NCI-H2029 treated with DMSO at 0.1 percent for 48 hours (cell line): ENCODE measurements around the gene CFAP65.

Experiments used
- DNase-seq: peaks from one replicate; lab custom pipeline; 2025; lab: John Stamatoyannopoulos, UW

The CFAP65 gene

DNA sequence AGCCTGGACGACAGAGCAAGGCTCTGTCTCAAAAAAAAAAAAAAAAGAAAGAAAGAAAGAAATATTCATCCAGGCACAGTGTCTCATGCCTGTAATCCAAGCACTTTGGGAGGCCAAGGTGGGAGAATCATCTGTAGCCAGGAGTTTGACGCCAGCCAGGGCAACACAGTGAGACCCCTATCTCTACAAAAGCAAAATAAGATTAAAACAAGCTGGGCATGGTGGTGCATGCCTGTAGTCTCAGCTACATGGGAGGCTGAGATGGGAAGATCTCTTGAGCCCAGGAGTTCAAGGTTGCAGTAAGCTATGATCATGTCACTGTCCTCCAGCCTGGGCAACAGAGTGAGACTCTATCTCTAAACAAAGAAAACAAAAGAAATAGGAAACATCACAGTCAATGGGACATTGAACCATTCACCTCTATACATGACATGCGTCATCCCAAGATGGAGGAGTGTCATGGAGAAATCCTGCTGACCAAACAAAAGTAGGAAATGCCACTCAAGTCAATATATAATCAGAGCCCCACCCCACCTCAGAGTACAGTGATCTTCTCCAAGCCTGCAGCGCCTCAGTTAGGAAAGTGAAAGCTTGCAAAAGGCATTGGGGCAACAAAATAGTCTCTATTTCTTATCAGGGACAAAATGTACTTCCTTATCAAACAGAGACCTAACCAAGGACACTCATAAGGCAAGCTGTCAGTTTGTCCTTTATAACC is 66.1 kb downstream of the CFAP65 start:
- DNase-seq, result no peak

DNA sequence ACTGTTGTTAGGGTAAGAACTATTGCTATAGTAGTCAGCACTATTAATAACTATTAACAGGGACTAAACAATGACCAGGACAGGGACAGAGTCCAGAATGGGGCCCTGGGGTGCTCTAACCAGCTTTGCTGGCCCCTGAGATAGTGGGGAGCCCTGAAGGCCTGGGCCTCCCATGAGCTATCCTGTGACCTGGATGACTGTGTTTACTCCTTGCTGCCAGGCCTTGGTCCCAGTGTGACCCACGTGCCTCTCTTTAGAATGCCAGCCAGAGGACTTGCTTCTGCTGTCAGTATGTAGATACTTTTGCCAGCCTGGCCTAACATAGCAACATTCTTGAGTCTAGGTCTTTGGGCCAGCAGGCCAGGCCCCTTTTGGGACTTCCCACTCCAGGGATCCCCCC is 70.4 kb downstream of the CFAP65 start:
- DNase-seq, result no peak

DNA sequence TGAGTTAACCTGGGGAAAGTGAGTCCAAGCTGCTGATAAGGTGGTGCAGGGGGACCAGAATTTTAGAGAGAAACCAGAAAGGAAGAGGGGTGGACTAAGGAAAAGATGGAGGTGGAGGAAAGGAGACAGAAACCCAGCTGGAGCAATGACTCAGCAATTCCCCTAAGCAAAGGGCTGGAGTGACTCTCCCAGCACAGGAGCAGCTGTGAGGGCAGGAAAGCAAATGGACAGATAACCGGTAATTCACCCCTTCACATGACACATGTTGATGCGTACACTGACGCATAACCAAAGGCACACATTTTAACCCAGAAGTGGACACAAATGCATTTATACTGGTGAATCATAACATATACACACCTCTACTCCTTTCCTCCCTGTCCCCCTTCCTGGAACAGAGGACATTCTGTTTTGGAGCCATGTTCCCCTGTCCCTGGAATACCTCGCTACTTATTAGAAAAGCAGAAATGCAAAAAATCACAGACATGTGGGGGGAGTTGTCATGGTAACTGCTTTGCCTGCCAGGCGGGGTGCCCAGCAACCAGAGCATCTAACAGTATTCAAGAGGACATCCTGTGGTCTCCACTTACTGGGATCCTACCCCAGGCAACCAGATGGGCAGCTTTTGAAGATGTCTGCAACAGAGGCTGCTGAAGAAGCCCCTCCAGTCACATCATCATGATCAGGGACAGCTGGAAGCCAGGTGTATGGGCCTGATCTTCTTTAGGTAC is 77.1 kb downstream of the CFAP65 start:
- no peak for DNase-seq

DNA sequence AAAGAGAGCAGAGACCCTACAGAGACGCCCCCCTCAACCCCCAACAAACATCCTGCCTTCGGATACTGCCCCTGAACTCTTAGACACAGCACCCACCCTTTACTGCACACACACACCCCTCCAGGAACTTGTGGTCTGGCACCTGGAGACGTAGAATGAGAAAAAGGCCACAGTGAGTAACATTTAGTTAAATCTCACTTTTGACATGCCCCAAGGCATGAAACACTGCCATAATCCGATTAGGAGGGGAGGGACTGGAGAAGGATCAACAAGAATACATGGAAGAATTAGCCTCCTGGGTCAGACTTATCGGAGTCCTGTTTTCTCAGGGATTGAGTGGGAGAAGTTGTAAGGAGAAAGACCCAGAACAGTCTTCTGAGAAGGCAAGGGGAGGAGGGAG is 77.7 kb downstream of the CFAP65 start:
- DNase-seq, result no peak

DNA sequence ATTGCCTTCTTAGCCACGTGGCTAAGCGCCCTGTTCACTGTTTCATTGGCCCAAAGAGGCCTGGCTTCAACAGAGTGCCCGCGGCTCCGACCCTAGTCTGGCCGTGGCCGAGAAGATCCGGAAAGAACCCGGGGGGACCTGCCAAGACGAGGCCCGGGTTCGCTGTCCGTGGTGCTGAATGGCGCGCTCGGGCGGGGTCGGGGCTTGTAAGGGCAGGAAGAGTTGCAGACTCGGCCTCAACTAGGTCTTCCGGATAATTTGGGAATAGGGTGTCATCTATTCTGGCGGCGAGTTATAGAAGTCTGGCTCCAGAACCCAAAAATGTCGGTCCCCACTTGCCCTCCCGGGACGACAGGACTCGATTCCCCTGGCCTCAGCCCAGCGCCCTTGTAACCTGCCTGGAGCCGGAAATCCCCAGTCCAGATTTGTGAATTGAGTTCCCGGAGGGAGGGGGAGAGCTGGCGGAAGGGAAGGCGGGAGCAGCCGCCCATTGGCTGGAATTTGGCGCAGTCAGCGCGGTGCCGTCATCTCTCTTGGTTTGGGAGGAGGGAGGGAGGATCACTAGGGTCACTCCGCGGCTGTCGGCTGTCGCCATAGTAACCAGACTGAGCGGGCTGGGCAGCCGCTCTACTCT is 78.3 kb downstream of the CFAP65 start:
- DNase-seq, result peak; percentile 90

DNA sequence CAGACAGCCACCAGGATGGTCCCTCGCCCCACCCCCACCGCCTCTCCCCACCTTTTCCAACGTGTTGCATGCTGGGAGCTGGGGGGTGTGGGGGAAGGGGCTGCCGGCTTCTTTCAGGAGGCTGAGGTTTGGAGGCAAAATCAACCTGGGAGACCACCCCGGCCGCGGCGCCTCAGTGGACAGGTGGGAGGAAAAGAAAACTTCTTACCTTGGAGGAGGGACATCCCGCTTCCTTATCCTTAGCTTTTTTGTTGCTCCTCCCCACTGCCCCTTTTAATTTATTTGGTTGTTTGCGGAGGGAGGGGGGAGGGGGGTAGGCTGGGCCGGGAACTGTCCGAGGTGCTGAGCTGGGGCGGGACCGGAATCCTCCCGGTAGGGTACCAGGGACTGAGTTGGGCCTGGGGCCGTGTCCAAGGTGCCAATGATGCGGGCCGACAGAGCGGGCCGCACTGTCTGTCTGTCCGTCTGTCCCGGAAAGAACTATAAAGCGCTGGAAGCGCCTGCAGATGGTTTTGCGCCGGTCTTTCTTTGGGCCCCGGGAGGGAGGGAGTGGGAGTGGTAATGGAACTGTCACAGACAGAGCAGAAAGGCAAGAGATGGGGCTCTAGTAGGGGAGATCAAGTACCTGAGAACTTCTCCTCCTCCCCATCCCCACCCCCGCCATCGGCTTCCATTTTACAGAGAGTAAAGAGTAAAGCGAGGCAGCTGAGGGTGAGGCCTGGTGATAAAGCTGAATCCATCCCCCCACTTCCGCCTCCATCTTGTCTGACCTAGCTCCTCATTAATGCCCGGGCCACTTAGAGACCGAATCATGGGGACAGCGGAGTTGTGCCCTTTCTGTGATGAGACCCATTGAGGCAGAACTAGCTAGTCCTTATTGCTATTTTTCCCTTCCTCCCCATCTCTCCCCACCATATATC is 79.4 kb downstream of the CFAP65 start:
- no peak for DNase-seq

DNA sequence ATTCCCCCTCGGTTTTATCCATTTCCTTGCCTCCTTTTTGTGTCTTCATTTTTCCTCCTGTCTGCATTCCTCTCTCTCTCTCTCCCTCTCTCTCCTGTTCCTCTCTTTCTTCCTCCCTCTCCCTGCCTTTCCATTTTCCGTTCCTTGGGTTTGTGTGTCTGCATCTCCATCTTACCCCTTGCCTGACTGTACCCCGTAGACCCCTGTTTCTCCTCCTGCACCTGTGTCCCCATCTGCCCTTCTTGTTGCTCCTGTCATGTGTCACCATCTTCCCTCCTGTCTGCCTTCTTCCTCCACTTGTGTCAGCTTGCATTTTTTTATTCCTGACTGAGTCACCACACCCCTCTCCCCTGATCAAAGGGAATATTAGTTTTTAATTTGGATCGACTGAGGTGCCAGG is 80.1 kb downstream of the CFAP65 start:
- DNase-seq, result no peak

DNA sequence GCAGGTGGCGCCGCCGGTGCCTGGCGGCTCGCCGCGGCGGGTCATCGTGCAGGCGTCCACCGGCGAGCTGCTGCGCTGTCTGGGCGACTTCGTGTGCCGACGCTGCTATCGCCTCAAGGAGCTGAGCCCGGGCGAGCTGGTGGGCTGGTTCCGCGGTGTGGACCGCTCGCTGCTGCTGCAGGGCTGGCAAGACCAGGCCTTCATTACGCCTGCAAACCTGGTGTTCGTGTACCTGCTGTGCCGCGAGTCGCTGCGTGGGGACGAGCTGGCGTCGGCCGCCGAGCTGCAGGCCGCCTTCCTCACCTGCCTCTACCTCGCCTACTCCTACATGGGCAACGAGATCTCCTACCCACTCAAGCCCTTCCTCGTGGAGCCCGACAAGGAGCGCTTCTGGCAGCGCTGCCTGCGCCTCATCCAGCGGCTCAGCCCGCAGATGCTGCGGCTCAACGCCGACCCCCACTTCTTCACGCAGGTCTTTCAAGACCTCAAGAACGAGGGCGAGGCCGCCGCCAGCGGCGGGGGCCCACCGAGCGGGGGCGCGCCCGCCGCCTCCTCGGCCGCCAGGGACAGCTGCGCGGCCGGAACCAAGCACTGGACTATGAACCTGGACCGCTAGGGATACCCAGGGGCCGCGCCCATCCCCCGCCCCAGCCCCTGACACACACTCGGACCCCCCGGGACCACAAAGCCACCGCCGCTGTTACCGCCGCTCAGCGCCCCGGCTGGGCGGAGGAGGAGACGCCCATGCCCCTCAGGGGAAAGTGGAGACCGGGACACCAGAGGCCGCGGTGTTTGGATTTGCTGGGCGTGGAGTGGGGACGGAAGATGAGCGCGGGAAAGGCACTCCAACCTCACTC is 80.8 kb downstream of the CFAP65 start:
- DNase-seq, result no peak

DNA sequence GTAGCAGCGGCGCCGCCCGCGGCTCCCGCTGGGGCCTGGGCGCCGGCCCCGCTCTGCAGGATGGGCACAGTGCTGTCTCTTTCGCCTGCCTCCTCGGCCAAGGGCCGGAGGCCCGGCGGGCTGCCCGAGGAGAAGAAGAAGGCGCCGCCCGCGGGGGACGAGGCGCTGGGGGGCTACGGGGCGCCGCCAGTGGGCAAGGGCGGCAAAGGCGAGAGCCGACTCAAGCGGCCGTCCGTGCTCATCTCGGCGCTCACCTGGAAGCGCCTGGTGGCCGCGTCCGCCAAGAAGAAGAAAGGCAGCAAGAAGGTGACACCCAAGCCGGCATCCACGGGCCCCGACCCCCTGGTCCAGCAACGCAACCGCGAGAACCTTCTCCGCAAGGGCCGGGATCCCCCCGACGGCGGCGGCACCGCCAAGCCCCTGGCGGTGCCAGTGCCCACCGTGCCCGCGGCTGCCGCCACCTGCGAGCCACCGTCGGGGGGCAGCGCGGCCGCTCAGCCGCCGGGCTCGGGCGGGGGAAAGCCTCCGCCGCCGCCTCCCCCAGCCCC is 81.5 kb downstream of the CFAP65 start:
- DNase-seq, result no peak

GRCh38 chr2:218959141-218959731 is 82.1 kb downstream of the CFAP65 start, which contains the start of gene CDK5R2:
Gene CDK5R2 (plus strand): TSS chr2:218959666. CDS start chr2:218959821, 155 bp downstream.
- peak; percentile 67 for DNase-seq

DNA sequence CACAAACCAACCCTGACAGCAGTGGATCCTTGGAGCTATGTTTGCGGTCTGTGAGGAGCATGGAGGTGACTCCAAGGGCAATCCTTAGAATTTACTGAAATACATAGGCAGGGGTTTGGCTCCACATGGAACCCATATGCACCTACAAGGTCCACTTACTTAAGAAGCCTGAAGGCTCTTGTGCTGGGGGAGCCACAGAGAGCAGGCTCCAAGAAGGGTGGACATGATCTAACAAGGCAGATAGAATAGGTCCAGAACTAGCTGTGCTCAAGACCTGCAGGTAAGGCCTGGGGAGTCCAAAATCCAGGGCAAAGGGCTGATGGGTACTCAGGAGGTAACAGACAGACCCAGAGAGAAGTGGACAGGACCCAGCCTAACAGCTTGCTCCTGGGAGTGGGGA is 83.0 kb downstream of the CFAP65 start:
- DNase-seq, result no peak

DNA sequence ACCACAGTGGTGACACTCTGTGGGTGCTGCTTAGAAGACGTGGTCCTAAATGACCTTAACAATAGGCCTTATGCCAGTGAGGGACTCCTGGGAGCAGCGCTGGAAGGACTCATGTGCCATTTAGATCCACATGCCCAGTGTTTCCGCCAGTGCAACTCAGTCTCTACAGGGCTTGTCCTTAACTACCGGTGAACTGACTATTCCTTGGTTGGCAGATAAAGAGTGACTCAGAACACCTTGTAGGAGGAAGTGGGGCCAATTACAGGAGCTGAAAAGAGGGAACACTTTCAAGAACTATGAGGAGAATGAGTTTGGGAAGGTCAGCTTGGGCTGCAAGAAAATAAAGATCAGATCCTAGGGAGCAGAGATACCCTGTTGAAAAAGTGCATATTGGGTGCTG is 83.6 kb downstream of the CFAP65 start:
- DNase-seq, result no peak

DNA sequence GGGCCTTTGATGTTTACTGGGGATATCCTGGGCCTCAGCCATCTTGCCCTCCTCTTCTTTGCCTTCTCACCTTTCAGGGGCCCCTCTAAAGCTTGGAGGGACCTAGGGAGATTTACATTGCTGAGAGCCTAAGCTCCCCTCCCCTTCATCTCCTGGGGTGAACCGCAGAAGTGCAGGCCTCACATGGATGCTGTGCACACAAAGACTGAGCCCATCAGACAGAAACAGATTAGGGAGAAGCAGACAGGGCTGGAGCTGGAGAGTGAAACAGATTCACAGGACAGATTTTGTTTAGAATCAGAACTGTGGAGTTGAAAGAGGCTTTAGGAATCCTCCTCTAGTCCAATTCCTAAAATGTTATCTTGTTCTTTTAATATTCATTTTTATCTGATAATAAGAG is 85.3 kb downstream of the CFAP65 start:
- DNase-seq, result no peak

GRCh38 chr2:218954541-218955300 is 86.6 kb downstream of the CFAP65 start:
- no peak for DNase-seq

DNA sequence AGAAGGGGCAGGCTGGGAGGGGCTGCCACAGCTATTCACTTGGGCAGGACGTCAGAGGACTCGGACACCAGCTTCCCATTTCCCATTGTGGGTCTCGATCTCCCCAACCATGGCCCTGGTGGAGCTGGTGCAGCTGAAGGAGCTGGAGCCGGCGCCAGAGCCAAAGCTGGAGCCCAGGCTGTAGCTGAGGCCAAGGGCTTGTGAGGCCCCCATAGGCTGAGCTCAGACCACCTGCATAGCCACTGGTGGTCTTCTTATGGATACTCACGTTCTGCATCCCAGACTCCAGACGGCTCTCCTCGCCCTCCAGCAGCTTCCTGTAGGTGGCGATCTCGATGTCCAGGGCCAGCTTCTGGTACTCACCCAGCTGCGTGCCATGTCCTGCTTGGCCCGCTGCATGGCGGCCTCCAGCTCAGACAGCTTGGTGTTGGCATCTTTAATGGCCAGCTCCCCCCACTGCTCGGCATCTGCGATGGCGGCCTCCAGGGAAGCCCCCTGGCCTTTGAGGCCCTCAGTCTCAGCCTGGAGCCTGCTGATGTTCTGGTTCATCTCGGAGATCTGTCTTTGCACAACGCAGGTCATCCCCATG is 87.9 kb downstream of the CFAP65 start:
- no peak for DNase-seq
